Measurements from ENCODE around the gene KLRC2. TPM values are rescaled to one million over a fixed set of nuclear protein-coding genes. Genes with fewer than 3 reads are reported as not detected.

KLRC2 gene
- polyA plus RNA-seq, 3 donors = 0.22 to 0.28 TPM; not detected in 1

- no peak for DNase-seq (ENCODE audit: extremely low read depth in 1 of 11, low read depth in 9 of 11, low spot score in 4 of 11)
Observed at GRCh38 chr12:10381928-10382628, 53.7 kb downstream of the KLRC2 start.

Other genes starting within 250 kb of the KLRC2 start
- 10 to 100 TPM; 62.9 to 92.4 (median 80.9) TPM for gene GABARAPL1, start 223.1 kb downstream of the KLRC2 start, polyA plus RNA-seq (ENCODE audit: insufficient read length in 3 of 3)
- under 1 TPM; 0.23 to 0.70 (median 0.53) TPM for gene KLRD1, start 128.1 kb downstream of the KLRC2 start, polyA plus RNA-seq (ENCODE audit: insufficient read length in 3 of 3)
- gene KLRK1, start 46.0 kb downstream of the KLRC2 start, polyA plus RNA-seq (ENCODE audit: insufficient read length in 3 of 3) = 1 to 10 TPM in 1 of 3 donors, under 1 TPM in 2; 0.39 to 1.1 (median 0.66) TPM
- gene KLRC4, start 26.3 kb downstream of the KLRC2 start, polyA plus RNA-seq (ENCODE audit: insufficient read length in 3 of 3) = not detected
- not detected for gene KLRC3, start 15.4 kb downstream of the KLRC2 start, polyA plus RNA-seq (ENCODE audit: insufficient read length in 3 of 3)
- gene KLRC1, start 17.4 kb upstream of the KLRC2 start, polyA plus RNA-seq (ENCODE audit: insufficient read length in 3 of 3) = under 1 TPM; 0.53 to 0.80 (median 0.62) TPM
- 10 to 100 TPM in 1 of 3 donors, 1 to 10 TPM in 2; 2.2 to 10.1 (median 2.6) TPM for gene EIF2S3B, start 69.9 kb upstream of the KLRC2 start, polyA plus RNA-seq (ENCODE audit: insufficient read length in 3 of 3)
- gene MAGOHB, start 177.6 kb upstream of the KLRC2 start, polyA plus RNA-seq (ENCODE audit: insufficient read length in 3 of 3) = 10 to 100 TPM; 38.9 to 41.5 (median 41.4) TPM
- under 1 TPM; 0.64 to 0.80 (median 0.69) TPM for gene STYK1, start 238.0 kb upstream of the KLRC2 start, polyA plus RNA-seq (ENCODE audit: insufficient read length in 3 of 3)